HepG2 (cell line): ENCODE results near the gene TK1. TPM values are rescaled to one million over a fixed set of nuclear protein-coding genes. Genes with fewer than 3 reads are reported as not detected.

Experiments used
- ATAC-seq: fragments of 200-7000 bp; cut with Tn5 transposase; 3 replicates; pipeline ENCODE4 v1.9.1; 2020; ENCODE audit warnings: mild to moderate bottlenecking, moderate library complexity
- BruUV-seq: library from RNA; stranded (reverse); fragments of 400-500 nt; replicated peaks from 2 replicates; lab custom pipeline; 2021; lab: Mats Ljungman, UMichigan
- CTCF ChIA-PET: fragments of 300-600 bp; formaldehyde crosslinking; extraction: SDS; loops from one replicate; lab custom pipeline; 2021; ENCODE audit warnings: low total read pairs, inconsistent platforms, low intra/inter-chr PET ratio; lab: Yijun Ruan, JAX
- POLR2A ChIA-PET: fragments of 350-600 bp; sonication (Branson Sonifier 250); formaldehyde crosslinking; loops from one replicate; lab custom pipeline; 2020; ENCODE audit warnings: antibody characterized with exemption, inconsistent platforms; lab: Yijun Ruan, JAX
- DNase-seq: peaks from one replicate; pipeline ENCODE4 v3.0.0-alpha.2; 2015; ENCODE audit warnings: low spot score
- FAIRE-seq: peaks from 3 replicates; lab custom pipeline; 2011; peaks lifted over from hg19 to GRCh38; lab: Jason Lieb, UNC
- H2AFZ ChIP-seq: one replicate; pipeline ENCODE4 v1.6.1; 2011; ENCODE audit warnings: low read length, inconsistent platforms
- H3K27ac ChIP-seq: fragments of 300-600 bp; 3 replicates; pipeline ENCODE4 v1.8.0; 2011; ENCODE audit warnings: mixed run types, mild to moderate bottlenecking, mixed read lengths, low read length, inconsistent platforms; ENCODE audit not compliant: insufficient read depth; ENCODE audit errors: extremely low read length
- H3K27me3 ChIP-seq, 2 experiments: fragments of 200-600 bp in 1 of 2; 2 replicates in 1 of 2; 3 replicates in 1 of 2; pipeline versions ENCODE4 v1.6.0 to v1.8.0; 2011; ENCODE audit warnings: low read length in 2 of 2, mild to moderate bottlenecking in 2 of 2, moderate library complexity in 2 of 2, inconsistent platforms in 1 of 2; ENCODE audit not compliant: insufficient read depth in 2 of 2, control insufficient read depth in 1 of 2
- H3K36me3 ChIP-seq, 2 experiments: fragments of 200-600 bp in 1 of 2; replicated peaks in 1 of 2; 2 replicates in 1 of 2; 3 replicates in 1 of 2; pipeline versions ENCODE4 v1.5.1 to v1.8.0; 2011; ENCODE audit warnings: low read length in 2 of 2, inconsistent platforms in 1 of 2; ENCODE audit not compliant: insufficient read depth in 2 of 2, control insufficient read depth in 1 of 2
- H3K4me1 ChIP-seq: 2 replicates; pipeline ENCODE4 v1.5.1; 2012; ENCODE audit warnings: low read length, inconsistent platforms; ENCODE audit not compliant: insufficient read depth
- H3K4me2 ChIP-seq: 2 replicates; pipeline ENCODE4 v1.6.0; 2011; ENCODE audit warnings: low read depth, low read length, inconsistent platforms
- H3K4me3 ChIP-seq, 3 experiments: fragments of 200-600 bp in 1 of 3; sonication (generic), shearing (Covaris generic) in 1 of 3; replicated peaks in 1 of 3; 2 replicates each; pipeline ENCODE4 v1.5.1; 2011 to 2016; ENCODE audit warnings: low read length in 3 of 3, inconsistent platforms in 2 of 3, low read depth in 2 of 3, mild to moderate bottlenecking in 2 of 3, control low read depth in 1 of 3, mixed read lengths in 1 of 3; ENCODE audit not compliant: insufficient read depth in 1 of 3
- H3K79me2 ChIP-seq: one replicate; pipeline ENCODE4 v1.6.1; 2011; ENCODE audit warnings: low read length, inconsistent platforms; ENCODE audit not compliant: insufficient read depth
- H3K9ac ChIP-seq: 2 replicates; pipeline ENCODE4 v1.6.0; 2011; ENCODE audit warnings: mild to moderate bottlenecking, low read depth, low read length, inconsistent platforms; ENCODE audit not compliant: insufficient read depth
- H3K9me3 ChIP-seq: 2 replicates; pipeline ENCODE4 v1.5.1; 2012; ENCODE audit warnings: mild to moderate bottlenecking, low read length
- H4K20me1 ChIP-seq: 2 replicates; pipeline ENCODE4 v1.6.0; 2011; ENCODE audit warnings: inconsistent platforms, mild to moderate bottlenecking, low read length, moderate library complexity; ENCODE audit not compliant: insufficient read depth
- EZH2 ChIP-seq: conservative IDR thresholded peaks from 2 replicates; pipeline ENCODE4 v1.6.1; 2012; ENCODE audit warnings: mild to moderate bottlenecking, low read depth, low read length, moderate library complexity
- RFX1 ChIP-seq: fragments of 450-650 bp; IDR thresholded peaks from 2 replicates; pipeline ENCODE4 v1.6.1; 2017
- TAF1 ChIP-seq: sonication (generic); formaldehyde crosslinking; IDR thresholded peaks from 2 replicates; pipeline ENCODE4 v1.4.0; 2020; ENCODE audit warnings: missing genetic modification reagents
- TAF15 ChIP-seq: fragments of 200-400 bp; formaldehyde crosslinking; IDR thresholded peaks from one replicate; pipeline ENCODE4 v1.6.1; 2018; ENCODE audit warnings: mild to moderate bottlenecking, low read depth, low read length; ENCODE audit not compliant: poor library complexity, severe bottlenecking
- ZBTB37 ChIP-seq: sonication (generic); formaldehyde crosslinking; IDR thresholded peaks from 2 replicates; pipeline ENCODE4 v1.4.0; 2020; ENCODE audit warnings: mild to moderate bottlenecking, missing genetic modification reagents
- ZKSCAN8 ChIP-seq: IDR thresholded peaks from 2 replicates; pipeline ENCODE4 v1.6.1; 2016; ENCODE audit warnings: borderline replicate concordance, missing genetic modification reagents, missing compliant biosample characterization
- ZNF652 ChIP-seq: IDR thresholded peaks from 2 replicates; pipeline ENCODE4 v1.6.1; 2016; ENCODE audit warnings: low read depth, borderline replicate concordance
- ZNF784 ChIP-seq: sonication (generic); formaldehyde crosslinking; IDR thresholded peaks from 2 replicates; pipeline ENCODE4 v1.5.1; 2020; ENCODE audit warnings: missing genetic modification reagents, mild to moderate bottlenecking, borderline replicate concordance
- ZNF800 ChIP-seq: sonication (generic); formaldehyde crosslinking; IDR thresholded peaks from 2 replicates; pipeline ENCODE4 v1.4.0; 2020; ENCODE audit warnings: missing genetic modification reagents
- ZSCAN20 ChIP-seq: sonication (generic); formaldehyde crosslinking; IDR thresholded peaks from 2 replicates; pipeline ENCODE4 v1.4.0; 2020; ENCODE audit warnings: missing genetic modification reagents, mild to moderate bottlenecking, borderline replicate concordance
- WGBS: methylation state at CpG from one replicate; pipeline ENCODE4 v1.1.6; 2017; ENCODE audit warnings: low lambda C conversion rate; 5-methylcytosine and 5-hydroxymethylcytosine counted together
- in situ Hi-C: cut with HindIII; loops from 2 replicates; pipeline ENCODE4 v1.10.0; 2017; ENCODE audit warnings: low pct_unique_long_range_greater_than_20kb; ENCODE audit not compliant: extremely low pct_ligation_motif_present
- intact Hi-C: fragments of 100-400 bp; cut with micrococcal nuclease; formaldehyde crosslinking; loops from one replicate; pipeline ENCODE4 v1.10.0; 2022; ENCODE audit not compliant: unreplicated experiment
- polyA plus RNA-seq, 8 experiments: library from polyadenylated mRNA; depleted of rRNA in 3 of 8; stranded (reverse) in 7 of 8; unstranded in 1 of 8; fragments of >200 nt; fragmentation: Illumina TruSeq in 4 of 8; extraction: Trizol in 4 of 8; gene quantifications; 2 replicates each; pipeline versions ENCODE4 v1.2.1 to v1.2.3, GENCODE V29; 2011 to 2016; ENCODE audit warnings: low read depth in 4 of 8, missing spikeins in 1 of 8, mixed read lengths in 1 of 8; ENCODE audit not compliant: insufficient read depth in 1 of 8
- total RNA-seq, 5 experiments: library from RNA; depleted of rRNA; stranded (reverse); fragments of >200 nt; fragmentation: Illumina TruSeq; extraction: Trizol; gene quantifications; 2 replicates each; pipeline ENCODE4 v1.2.3, GENCODE V29; 2016; ENCODE audit warnings: low read depth in 1 of 5

The TK1 gene
- total and polyA plus RNA-seq, 2 of the 13 experiments (the other 11 are each of a cell fraction or from before 2014, with no cell fraction given): 45.0 to 96.0 TPM

GRCh38 chr17:78230996-78231935 lies 44.4 kb upstream of the TK1 start, which contains the start of gene TMEM235:
Gene TMEM235, plus strand, starts transcription at chr17:78231631. Its CDS starts 393 bp downstream, at chr17:78232024.
- no TSS peak for BruUV-seq

More at GRCh38 chr17:78230996-78231935, 44.4 kb upstream of the TK1 start, which contains the start of gene TMEM235:
- Histone ChIP-seq H4K20me1 (no peaks in the 10 kb centered on the region), H3K4me2 (peak within 1 kb of the TSS; percentile 56), H3K27me3 (peaks cover 16 to 65% of the 10 kb centered on the region in 2 experiments), H3K9me3 (no peaks in the 10 kb centered on the region), H3K27ac (no peak within 1 kb of the TSS), H3K4me1 (peaks cover 22% of the 10 kb centered on the region; the same call in 1 of the 2 replicates), H3K9ac (no peak within 1 kb of the TSS), H2AFZ (no peak within 1 kb of the TSS), H3K79me2 (no peaks in the 10 kb centered on the region), H3K36me3 (no peaks in the 10 kb centered on the region), H3K4me3 (peak within 1 kb of the TSS in 2 of 3 experiments; percentile 27 to 48; a peak in 1 of 6 replicates)
- peak; percentile 36 for ATAC-seq
- CTCF ChIA-PET: no interaction called here
- 0 out of 2 replicates have a peak, but pooled peaks have one; percentile 47 for TF ChIP-seq ZNF800 (CRISPR knock-in tag)
- TF ChIP-seq ZKSCAN8: no peak
- TF ChIP-seq ZBTB37 (CRISPR knock-in tag): no peak
- no peak for TF ChIP-seq ZNF652 (CRISPR knock-in tag)
- TF ChIP-seq ZNF784 (CRISPR knock-in tag): no peak; the same call in 1 of the 2 replicates
- no peak for TF ChIP-seq ZSCAN20 (CRISPR knock-in tag)
- TF ChIP-seq TAF15: peak; percentile 36
- no peak for TF ChIP-seq RFX1
- no peak for TF ChIP-seq TAF1 (CRISPR knock-in tag)
- peak; percentile 24; the same call in 1 of the 2 replicates for TF ChIP-seq EZH2
- POLR2A ChIA-PET: interaction anchor here (1.3 kb wide), 1 partner anchor 10 kb away, joined by 6 read pairs; no protein-coding TSS in a partner anchor
- intact Hi-C loops: no loop called here
- WGBS: 6% methylated on average over 16 of the region's 52 CpGs
- DNase-seq: no peak
- in situ Hi-C loops: no loop called here
- no peak for FAIRE-seq
